Measurements from ENCODE around the gene SRGAP1.

SRGAP1 gene

GRCh38 chr12:63865448-63865847, 20.9 kb downstream of the SRGAP1 start:
- no peak for DNase-seq (ENCODE audit: low read depth in 2 of 2)
- no peak for TF ChIP-seq CTCF (IDR thresholded peaks at IDR 0.05; ENCODE audit: low read depth, low read length)
- no peak overlapping the region for H3K4me3 ChIP-seq (replicated peaks in 1 of 2; ENCODE audit: low read depth in 2 of 2, low read length in 2 of 2)

GRCh38 chr12:63867053-63867452, 22.6 kb downstream of the SRGAP1 start:
- DNase-seq (ENCODE audit: low read depth in 2 of 2): no peak
- TF ChIP-seq CTCF (IDR thresholded peaks at IDR 0.05; ENCODE audit: low read depth, low read length): no peak
- no peak overlapping the region for H3K4me3 ChIP-seq (replicated peaks in 1 of 2; ENCODE audit: low read depth in 2 of 2, low read length in 2 of 2)

GRCh38 chr12:63869656-63870055, 25.2 kb downstream of the SRGAP1 start:
- DNase-seq (ENCODE audit: low read depth in 2 of 2): no peak
- TF ChIP-seq CTCF (IDR thresholded peaks at IDR 0.05; ENCODE audit: low read depth, low read length): no peak
- H3K4me3 ChIP-seq (replicated peaks in 1 of 2; ENCODE audit: low read depth in 2 of 2, low read length in 2 of 2): no peak overlapping the region

- no peak for DNase-seq (ENCODE audit: low read depth in 2 of 2)
- no peak for TF ChIP-seq CTCF (IDR thresholded peaks at IDR 0.05; ENCODE audit: low read depth, low read length)
- H3K4me3 ChIP-seq (replicated peaks in 1 of 2; ENCODE audit: low read depth in 2 of 2, low read length in 2 of 2): no peak overlapping the region
Measured at GRCh38 chr12:63870838-63871237, 26.3 kb downstream of the SRGAP1 start.

- no peak for TF ChIP-seq CTCF (IDR thresholded peaks at IDR 0.05; ENCODE audit: low read depth, low read length)
- no peak overlapping the region for H3K4me3 ChIP-seq (replicated peaks in 1 of 2; ENCODE audit: low read depth in 2 of 2, low read length in 2 of 2)
- DNase-seq (ENCODE audit: low read depth in 2 of 2): no peak
Measured at GRCh38 chr12:63874897-63875480, 30.5 kb downstream of the SRGAP1 start.

GRCh38 chr12:63875703-63876102, 31.2 kb downstream of the SRGAP1 start:
- TF ChIP-seq CTCF (IDR thresholded peaks at IDR 0.05; ENCODE audit: low read depth, low read length): no peak
- no peak overlapping the region for H3K4me3 ChIP-seq (replicated peaks in 1 of 2; ENCODE audit: low read depth in 2 of 2, low read length in 2 of 2)
- no peak for DNase-seq (ENCODE audit: low read depth in 2 of 2)

GRCh38 chr12:63876980-63877379, 32.5 kb downstream of the SRGAP1 start:
- no peak for DNase-seq (ENCODE audit: low read depth in 2 of 2)
- no peak overlapping the region for H3K4me3 ChIP-seq (replicated peaks in 1 of 2; ENCODE audit: low read depth in 2 of 2, low read length in 2 of 2)
- TF ChIP-seq CTCF (IDR thresholded peaks at IDR 0.05; ENCODE audit: low read depth, low read length): no peak
